ENCODE measurements around the gene OLFM3.

- no peak for TF ChIP-seq CTCF (IDR thresholded peaks at IDR 0.05 in 2 of 3, conservative IDR thresholded peaks at IDR 0.05 in 1 of 3; ENCODE audit: borderline replicate concordance in 1 of 3, insufficient read depth in 1 of 3, low read depth in 2 of 3, low read length in 2 of 3)
- no peak for TF ChIP-seq MAX (IDR thresholded peaks at IDR 0.05)
- no peak for TF ChIP-seq REST (IDR thresholded peaks at IDR 0.05; ENCODE audit: low read depth)
- TF ChIP-seq POLR2A (IDR thresholded peaks at IDR 0.05; ENCODE audit: borderline replicate concordance, extremely low read depth, insufficient read depth, insufficient read length): no peak
- no peak for TF ChIP-seq RAD21 (IDR thresholded peaks at IDR 0.05; ENCODE audit: low read depth)
- no peak for TF ChIP-seq CEBPB (IDR thresholded peaks at IDR 0.05; ENCODE audit: low read depth)
- TF ChIP-seq POLR2AphosphoS5 (IDR thresholded peaks at IDR 0.05; ENCODE audit: low read depth, low read length): no peak
- no peak for TF ChIP-seq FOSL1 (IDR thresholded peaks at IDR 0.05; ENCODE audit: low read depth)
- TF ChIP-seq ZFX (IDR thresholded peaks at IDR 0.05): no peak
Observed at GRCh38 chr1:101928829-101929228, 67.9 kb downstream of the OLFM3 start.
